Stimulated activated CD4-positive, alpha-beta T cell treated with anti-CD3 and anti-CD28 coated beads, Interleukin-1b, Interleukin-23, amount 100 ng/mL, for 24 hours (primary cell): Measurements from ENCODE around the gene EYS.
"Not testable (repeated sequence)": the region's sequence is repeated elsewhere in the genome, so short reads cannot be mapped to it uniquely, and the experiment has no call there.

Experiments used
- DNase-seq, 4 experiments: peaks; one replicate each; pipeline ENCODE4 v3.0.0-alpha.2; 2020; ENCODE audit warnings: low read depth in 4 of 4, low spot score in 1 of 4

The EYS gene

GRCh38 chr6:65469650-65470049 is 237.4 kb downstream of the EYS start:
- DNase-seq = no peak

- no peak for DNase-seq
These were observed 238.7 kb downstream of the EYS start for GRCh38 chr6:65468307-65468706.

DNA sequence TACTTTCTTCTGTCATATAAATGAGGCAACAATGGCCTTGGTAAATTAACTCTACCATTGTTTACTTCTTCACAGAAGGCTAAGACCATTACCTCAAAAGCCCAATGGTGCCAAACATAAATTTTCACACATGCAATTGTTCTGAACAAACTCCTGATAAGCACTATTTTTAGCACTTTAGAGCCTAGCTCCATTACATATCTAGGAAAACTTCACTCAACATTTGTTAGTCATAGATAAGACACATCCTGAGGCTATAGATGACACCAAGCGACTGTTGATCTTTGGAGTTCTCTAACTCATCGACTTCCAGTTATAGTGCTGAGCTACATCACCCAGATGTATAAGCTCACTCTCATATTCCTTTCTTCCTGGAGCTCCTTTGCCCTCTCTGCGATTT is 245.9 kb downstream of the EYS start:
- DNase-seq = no peak

DNA sequence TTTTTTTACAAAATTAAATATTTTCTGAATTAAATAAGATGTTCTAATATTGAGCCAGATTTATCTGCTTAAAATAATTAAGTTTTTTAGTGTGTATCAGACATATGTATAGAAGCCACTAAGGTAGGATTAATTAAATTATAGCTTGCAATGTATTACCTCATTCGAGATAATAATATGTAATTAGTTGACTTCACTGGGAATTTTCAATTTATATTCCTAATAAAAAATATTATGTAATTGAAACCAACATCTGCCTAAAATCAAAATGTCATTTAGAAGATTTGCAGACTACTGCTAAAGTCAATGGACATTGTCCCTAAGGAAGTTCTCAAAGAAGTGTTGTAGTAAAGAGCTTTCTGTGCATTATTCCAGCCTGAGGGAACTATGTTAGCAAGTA is 254.7 kb downstream of the EYS start:
- DNase-seq = no peak

- DNase-seq = no peak
These were observed 256.6 kb downstream of the EYS start for GRCh38 chr6:65450451-65450850.

DNA sequence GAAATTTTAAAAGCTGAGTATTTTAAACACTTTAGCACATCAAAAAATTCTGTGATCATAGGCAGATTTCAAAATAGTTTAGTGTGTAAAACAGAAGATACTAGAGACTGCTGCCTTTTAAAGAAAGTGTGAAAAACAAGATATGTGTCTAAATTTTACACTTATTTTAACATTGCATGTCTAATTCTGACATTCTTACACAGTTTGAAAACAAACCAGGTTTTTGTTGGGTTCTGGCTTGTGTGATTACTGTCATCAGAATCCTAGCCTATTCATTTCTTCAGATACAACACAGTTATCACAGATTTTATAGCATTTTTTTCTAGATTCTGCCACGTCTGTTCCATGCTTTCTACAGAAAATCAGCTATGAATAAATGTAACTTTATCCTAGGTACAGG is 257.1 kb downstream of the EYS start:
- DNase-seq = no peak

DNA sequence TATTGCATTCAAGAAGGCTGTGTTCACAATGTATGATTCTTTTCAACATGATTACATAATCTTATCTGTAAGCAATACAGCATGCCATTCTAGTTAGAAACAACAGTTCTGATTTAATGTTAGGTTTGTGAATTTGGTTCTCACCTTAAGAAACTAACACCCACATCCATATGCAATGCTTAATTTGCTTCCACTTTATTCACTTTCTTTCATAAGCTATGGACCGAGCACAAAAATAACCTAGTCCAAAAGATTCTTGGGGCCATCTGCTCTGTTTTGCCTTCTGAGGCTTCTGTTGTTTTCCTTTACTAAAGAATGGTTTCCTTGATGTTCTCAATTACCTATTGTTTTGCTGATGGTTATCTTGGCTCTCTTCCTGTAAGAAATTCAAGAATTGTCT is 258.2 kb downstream of the EYS start:
- no peak for DNase-seq

DNA sequence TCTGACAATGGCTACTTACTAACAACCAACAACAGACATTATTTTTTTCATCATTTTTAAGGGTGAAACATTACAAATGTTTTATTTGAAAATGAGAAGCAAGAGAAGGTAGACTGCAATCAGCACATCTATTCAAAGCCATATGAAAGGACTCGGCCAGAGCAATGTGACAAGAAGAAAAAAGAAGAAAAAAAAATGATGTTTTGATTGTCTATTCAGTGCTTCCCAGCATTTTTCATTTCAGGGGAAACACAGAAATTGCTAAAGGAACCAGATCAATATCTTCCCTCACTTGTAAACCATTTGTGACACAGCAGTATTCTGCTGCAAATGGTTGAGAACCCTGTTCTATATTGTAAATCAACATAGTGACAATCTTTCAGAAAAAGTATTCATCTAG is 270.7 kb downstream of the EYS start:
- DNase-seq = no peak

DNA sequence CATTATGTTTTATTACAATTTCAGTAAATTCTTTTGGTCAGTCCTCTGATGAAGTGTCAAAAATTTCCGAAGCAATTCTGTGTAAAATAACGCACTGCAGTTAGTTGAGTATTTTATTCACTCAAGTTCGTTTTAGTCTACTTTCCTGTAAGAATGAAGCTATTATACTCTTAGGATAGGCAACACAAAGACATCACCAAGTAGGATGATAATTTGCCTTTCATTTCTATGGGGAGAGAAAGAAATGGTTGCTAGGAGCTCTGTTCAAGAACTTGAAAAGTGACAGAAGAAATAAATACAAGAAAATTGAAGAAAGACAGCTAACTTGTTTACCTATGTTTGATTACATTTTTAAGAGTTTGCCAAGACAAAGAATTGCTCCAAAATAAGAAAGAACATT is 290.4 kb downstream of the EYS start:
- no peak for DNase-seq

- no peak for DNase-seq
These were observed 296.7 kb downstream of the EYS start for GRCh38 chr6:65410309-65410708.

DNA sequence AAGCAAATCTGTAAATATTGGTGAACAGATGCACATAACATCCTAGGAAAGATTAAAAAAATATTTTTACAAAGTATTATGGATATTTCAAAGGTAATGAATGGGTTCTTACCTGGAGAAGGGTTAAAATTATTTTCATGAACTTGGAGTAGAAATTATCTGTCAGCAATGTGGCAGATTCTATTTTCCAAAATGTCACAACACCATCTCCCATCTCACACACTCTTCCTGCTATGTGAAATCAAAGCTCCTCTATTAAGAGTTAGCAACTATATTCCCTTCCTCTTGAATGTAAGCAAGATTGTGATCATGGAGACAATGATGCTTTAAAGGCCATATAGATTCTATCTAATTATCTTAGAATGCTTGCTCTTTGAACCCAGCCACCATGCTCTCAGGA is 304.5 kb downstream of the EYS start:
- DNase-seq = no peak

GRCh38 chr6:65399355-65400084 is 307.5 kb downstream of the EYS start:
- DNase-seq = no peak

GRCh38 chr6:65398851-65399250 is 308.2 kb downstream of the EYS start:
- DNase-seq = no peak

GRCh38 chr6:65350530-65350929 is 356.5 kb downstream of the EYS start:
- no peak for DNase-seq

GRCh38 chr6:65302655-65303054 is 404.4 kb downstream of the EYS start:
- not testable (repeated sequence) for DNase-seq

GRCh38 chr6:65299236-65299635 is 407.8 kb downstream of the EYS start:
- no peak for DNase-seq

DNA sequence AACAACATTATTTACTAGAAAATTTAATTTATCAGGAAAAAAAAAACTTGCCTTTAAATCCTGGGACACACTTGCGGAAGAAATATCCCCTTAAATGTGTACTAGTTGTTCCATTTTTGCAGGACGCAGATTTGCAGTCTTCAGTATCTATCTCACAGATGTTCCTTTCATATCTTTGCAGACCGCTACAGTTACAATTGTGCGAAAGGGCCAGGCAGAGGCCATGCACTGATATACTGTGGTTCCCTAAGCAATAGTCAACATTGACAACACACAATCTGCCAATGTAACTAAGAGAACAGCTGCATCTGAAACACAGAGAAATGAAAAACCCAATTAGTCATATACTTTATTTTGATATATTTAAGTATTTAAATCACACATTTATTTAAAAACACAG is 411.2 kb downstream of the EYS start:
- DNase-seq = no peak

DNA sequence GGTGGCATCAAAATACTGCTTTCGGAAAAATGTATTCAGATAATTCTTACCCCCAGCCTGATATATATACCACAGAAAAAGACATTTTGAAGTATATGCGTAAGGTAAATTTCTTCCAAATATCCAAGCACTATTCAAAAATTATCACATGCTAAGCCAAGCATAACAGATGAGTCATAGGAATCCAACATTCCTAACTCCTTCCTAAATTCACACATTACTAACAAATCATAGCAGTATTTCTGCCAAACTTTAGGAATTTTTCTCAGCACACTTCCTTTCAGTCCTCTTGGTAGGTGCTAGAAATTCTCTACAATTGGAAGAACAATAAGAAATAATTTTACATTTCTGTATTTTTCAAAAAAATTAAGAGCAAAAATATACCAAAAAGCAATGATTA is 417.5 kb downstream of the EYS start:
- DNase-seq = no peak

DNA sequence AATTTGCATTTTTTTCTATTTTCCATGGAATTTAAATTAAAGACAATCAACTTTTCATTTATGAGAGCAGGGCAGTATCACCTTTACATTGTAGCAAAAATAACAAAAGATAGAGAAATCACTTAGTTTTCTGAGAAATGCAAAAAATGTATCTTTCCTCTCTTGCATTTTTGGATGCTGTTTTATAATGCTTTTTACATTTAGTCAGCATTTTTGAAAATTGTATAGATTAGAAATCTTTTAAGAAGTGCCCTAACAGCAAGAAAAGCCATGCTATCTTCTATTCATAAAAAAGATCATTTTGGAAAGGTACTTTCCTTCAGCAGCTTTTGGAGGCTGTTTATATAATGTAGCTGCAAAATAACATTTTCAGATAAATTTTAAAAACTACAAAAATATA is 421.8 kb downstream of the EYS start:
- no peak for DNase-seq

- no peak for DNase-seq
These were observed 427.0 kb downstream of the EYS start for GRCh38 chr6:65280060-65280459.

GRCh38 chr6:65262241-65262640 is 444.8 kb downstream of the EYS start:
- no peak for DNase-seq

DNA sequence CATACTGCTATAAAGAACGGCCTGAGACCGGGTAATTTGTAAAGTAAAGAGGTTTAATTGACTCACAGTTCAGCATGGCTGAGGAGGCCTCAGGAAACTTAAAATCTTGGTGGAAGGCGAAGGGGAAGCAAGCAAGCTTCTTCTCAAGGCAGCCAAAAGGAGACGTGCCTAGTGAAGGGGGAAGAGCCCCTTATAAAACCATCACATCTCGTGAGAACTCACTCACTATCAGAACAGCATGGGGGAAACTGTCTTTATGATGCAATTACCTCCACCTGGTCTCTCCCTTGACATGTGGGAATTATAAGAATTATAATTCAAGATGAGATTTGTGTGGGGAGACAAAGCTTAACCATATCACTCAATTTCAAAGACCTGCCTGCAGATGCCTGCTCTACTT is 447.0 kb downstream of the EYS start:
- no peak for DNase-seq

DNA sequence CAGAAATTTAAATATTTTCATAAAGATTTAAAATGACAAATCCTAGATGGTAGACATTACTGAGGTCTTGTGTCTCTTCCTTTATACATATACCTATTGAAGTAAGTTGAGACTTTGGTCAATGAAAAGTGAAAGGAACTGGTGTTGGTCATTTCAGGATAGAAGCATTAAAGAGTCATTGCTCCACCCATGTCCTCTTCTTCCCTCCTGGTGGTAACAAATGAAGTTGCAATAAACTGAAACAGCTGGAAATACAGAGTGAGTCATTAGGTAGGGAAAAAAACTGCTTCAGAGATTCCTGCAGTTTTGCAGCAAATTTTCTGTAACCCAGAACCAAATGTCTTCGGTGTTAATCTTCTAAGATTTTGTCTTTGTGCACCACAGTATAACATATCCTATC is 448.0 kb downstream of the EYS start:
- no peak for DNase-seq

DNA sequence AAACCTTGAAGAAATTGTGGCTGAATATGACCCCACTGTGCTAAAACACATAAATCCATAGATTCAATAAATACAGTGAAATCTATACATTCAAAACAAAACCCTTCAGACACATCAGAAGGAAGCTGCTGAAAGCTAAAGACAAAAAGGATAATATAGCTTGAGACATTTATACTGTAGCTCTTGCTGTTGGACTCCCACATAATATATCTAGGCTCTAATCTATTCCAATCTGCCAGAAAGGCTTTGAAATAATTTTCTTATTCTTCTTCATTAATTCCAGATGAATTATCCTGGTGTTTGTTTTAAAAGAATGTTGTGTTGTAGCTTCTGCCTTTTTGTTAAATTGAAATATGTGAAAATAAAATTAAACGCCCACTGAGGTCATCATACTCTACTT is 454.0 kb downstream of the EYS start:
- no peak for DNase-seq
